Tongue (tissue), 2 donors: ENCODE data around the gene SPINT3. TPM values are rescaled to one million over a fixed set of nuclear protein-coding genes. Genes with fewer than 3 reads are reported as not detected.

ENCODE experiments used
- DNase-seq: peaks from one replicate; pipeline ENCODE4 v3.0.0-alpha.2; 2015
- total RNA-seq: library from RNA; depleted of rRNA; stranded (reverse); fragments of >200 nt; gene quantifications from one replicate; pipeline ENCODE4 v1.2.3, GENCODE V29; 2014

SPINT3 gene, protein sequence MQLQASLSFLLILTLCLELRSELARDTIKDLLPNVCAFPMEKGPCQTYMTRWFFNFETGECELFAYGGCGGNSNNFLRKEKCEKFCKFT
- not detected for total RNA-seq

DNA sequence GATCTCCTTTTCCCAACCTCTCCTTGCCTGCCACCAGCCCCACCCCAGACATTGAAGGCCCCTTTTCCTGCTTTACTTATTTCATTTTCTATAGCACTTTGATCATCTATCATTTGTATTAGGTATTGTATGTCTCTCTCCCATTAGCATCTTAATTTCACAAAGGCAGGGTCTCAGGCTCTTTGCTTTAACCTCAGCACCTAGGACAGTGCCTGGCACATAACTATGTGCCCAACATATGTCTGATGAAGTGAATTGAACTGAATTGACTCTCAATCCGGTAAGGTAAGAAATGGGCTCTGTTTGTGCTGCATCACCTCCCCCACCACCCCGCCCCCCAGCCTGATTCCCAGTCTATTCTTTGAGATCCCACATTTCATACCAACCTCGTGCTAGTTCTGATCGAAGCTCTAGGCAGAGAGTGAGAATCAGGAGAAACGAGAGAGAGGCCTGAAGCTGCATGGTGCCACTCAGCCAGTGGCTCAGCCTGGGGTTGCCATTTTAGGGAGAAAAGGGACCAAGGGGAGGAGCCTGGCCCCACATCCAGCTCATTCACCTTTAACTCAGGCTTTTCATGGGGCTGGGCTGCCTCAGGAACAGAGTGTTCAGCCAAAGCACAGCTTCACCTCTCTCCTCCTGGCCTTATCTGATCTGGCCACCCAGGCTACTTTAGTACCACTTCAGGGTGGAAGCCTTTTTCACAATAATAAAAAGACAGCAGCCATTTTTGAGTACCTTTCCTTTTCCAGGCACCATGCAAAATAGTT is at the start of gene SPINT3:
Gene SPINT3, minus strand, starts transcription at position 476 of the 767 bp plus-strand sequence. Its CDS starts 14 bp downstream, at position 462.
- no peak for DNase-seq

DNA sequence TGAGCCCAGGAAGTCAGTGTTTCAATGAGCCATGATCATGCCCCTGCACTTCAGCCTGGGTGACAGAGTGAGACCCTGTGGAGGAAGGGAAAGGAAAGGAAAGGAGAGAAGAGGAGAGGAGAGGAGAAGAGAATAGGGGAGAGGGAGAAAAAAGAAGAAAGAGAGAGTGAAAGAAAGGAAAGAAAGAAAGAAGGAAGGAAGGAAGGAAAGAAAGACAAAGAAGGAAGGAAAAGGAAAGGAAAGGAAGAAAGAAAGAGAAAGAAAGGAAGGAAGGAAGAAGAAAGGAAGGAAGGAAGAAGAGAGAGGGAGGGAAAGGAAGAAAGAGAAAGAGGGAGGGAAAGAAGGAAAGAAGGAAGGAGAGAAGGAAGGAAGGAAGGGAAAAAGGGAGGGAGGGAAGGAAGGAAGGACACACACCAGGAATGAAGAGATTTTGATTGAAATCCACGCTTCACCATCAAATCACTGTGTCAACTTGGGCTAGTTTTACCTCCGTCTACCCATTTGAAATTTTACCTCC is 49.4 kb upstream of the SPINT3 start:
- DNase-seq = no peak

DNA sequence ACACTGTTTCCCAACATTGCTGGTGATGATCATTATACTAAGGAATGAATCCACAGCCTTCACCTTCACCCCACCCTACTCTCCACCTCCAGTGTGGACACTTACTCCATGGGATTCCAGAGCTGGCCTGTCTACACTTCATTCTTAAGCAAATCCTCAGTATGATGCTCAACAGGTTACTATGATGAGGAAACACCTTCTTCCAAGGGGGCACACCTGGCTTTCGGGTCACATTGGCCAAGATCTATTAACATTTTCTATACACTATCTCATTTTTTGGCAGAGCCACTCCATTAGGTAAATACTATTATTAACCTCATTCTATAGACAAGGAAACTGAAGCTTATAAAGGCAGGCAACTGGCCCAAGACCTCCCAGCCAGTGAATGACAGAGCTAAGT is 39.8 kb upstream of the SPINT3 start:
- DNase-seq = no peak

DNA sequence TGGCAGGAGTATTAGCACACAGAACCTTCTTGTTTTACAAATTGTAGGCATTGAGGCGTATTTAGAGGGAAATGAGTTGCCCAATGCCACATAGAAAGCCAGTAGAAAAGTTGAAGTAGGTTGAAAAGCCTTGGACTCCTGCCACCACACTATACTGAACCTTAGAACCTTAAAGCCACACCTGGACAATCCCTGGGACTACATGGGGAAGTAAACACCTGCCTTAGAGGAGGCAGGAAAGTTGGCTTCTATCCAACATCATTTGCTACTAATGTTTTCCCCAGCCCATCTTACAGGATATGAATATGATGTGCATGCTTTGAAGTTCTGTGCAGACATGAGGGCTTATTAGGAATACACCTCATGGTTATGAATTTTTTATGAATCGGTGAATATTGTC is 37.0 kb upstream of the SPINT3 start:
- DNase-seq = no peak

DNA sequence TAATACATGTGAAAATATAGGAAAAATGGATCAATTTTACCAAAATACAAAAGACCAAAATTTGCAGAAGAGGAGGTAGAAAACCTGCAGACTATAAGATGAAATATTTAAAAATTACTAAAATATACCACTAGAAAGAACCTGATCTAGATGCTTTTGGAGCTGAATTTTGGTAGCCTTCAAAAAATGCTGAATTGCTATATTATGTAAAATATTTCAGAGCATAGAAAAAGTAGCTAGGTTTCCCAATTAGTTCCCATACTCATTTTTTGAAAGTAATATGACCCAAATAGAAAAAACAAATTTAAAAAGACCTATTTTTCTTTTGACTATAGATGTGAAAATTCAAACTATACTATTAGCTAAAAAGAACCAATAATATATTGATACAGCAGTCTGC is 35.3 kb upstream of the SPINT3 start:
- no peak for DNase-seq

DNA sequence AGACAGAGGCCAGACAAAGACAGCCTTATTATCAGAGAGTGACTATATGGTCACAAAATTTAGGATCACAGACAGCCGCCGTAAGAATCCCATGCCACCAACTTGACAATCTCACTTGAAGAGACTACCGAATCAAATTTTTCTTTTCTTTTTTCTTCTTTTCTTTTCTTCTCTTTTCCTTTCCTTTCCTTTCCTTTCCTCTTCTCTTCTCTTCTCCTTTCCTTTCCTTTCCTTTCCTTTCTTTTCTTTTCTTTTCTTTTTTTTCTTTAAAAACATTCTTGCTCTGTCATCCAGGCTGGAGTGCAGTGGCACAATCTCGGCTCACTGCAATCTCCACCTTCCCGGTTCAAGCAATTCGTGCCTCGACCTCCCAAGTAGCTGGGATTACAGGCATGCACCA is 33.0 kb upstream of the SPINT3 start:
- DNase-seq = no peak

DNA sequence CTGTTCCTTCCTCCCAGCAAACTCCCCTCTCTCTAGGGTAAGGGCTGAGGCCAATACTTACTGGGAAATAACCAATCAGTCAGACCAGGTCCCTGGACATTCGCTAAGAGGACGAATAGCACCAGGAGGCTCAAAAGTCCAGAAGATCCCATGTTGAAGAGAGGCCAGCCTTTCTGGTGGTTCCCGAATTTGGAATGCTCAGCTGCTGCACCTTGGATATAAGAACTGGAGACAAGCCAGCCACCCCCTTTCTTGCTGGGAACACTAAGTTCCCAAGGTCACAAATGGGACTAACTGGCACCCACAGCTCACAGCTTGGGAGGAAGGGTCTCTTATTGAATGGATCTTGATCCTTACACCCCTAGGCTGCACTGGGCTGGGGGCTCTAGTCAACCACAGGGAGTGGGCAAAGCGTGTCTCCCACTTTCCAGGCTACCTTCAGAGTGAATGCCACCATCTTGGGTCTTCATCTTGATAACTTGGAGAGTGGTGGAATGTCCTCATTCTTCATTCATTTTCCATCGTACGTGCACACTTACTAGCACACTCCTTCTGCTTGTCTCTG is 31.9 kb upstream of the SPINT3 start, which contains the start of gene EPPIN:
Gene EPPIN, minus strand, starts transcription at position 196 of the 565 bp plus-strand sequence. Its CDS starts 44 bp downstream, at position 152.
- DNase-seq = no peak

DNA sequence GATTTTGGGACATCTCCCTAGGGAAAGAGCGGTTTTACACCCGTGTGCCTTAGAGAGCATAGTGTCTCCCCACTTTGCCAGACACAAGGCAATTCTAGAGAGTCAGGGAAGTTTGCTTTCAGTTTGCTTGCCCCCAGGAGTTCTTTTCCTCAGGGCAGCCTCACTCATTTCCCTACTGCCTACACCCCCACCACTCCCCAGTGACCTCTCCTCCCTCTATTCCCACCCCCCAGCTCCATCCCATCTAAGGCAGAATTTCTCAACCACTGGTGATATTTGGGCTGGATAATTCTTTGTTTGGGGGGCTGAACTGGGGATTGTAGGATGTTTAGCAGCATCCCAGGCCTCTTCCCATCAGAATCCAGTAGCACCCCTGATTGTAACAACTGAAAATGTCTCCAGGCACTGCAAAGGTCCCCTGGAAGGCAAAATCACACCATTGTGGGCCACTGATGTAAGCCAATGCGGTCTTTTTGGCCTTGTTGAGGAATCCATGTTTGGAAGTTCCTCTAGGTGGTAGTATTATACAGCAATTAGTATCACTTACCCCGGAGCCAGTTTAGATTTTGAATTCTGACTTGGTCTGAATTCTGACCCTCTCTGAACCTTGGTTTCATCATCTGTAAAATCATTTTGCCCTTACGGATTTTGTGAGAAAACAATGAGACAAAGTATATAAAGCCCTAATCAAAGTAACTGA is 30.5 kb upstream of the SPINT3 start:
- DNase-seq = peak; percentile 29

DNA sequence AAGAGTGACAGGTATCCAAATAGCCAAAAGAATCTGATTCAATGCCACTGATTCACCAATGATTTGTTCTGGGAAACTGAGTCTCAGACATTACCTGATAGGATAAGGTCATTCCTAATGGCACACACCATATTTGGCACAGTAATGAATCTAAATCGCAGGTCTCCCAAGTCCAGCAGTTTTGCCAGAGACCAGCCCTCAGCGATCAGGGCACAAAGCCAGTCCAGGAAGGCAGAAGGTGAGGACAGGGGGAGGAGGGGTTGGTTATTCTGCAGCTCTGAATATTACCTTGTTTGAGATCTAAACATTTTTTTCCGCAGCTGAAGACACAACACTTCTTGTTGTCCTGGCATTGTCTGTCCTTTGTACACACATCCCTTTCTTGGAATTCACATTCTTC is 29.9 kb upstream of the SPINT3 start:
- DNase-seq = no peak

DNA sequence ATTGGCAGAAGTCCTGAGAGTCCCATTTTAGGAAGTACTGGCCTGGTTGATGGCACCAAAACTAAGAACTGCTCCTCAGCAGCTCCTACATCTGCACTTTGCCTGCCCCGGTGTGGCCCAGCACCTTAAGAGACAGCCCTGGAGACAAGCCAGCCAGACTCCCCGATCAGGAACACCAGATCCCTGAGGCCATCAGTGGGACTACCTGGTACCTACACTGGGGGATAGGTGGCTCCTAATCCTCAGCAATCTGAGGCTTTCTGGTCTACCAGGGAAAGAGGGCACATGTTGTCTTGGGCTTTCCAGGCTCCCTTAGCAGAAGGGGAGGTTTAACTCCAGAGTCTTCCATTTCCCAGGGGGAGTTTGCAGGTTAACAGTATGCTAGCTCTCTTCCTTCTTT is 24.0 kb upstream of the SPINT3 start, which contains the start of gene WFDC6:
Gene WFDC6, minus strand, starts transcription at position 101 of the 400 bp plus-strand sequence. Its CDS starts 75 bp downstream, at position 26.
- no peak for DNase-seq

DNA sequence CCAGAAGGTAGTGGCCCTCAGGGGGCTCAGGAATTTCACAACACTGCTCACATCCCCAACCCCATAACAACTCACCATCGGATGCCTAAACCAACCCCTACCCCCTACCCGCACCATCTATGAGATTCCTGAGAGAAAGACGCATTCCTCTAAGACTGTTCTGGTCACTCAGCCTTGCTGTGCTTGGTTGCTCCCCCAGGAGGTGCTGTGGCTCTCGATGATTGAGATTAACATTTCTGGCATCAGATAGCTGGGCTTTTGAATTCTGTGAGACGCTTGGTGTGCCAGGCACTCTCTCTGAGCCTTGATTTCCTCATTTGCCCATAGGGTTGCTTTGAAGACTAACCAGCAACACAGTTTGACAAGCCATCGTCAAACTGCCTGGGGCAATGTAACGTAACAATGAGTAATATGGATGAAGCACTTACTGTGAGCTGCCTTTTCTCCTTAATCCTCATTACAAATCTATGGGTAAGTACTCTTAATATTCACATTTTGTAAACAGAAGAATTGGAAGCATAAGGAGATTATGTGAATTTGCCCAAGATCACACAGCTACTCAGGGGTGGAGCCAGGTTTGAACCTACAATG is 22.9 kb upstream of the SPINT3 start:
- no peak for DNase-seq

DNA sequence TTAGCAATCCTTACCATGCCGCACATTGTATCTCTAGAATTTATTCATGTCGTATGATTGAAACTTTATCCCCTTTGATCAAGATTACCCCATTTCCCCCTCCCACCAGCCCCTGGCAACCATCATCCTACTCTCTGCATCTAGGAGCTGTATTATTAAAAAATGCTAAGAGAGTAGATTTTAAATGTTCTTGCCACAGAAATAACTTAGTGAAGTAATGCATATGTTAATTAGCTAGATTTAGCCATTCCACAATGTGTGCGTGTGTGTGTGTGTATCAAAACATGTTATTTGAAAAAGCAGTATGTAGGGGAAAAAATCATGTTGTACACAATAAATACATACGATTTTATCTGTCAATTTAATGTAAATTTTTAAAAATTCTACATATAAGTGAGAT is 11.9 kb upstream of the SPINT3 start:
- DNase-seq = no peak

DNA sequence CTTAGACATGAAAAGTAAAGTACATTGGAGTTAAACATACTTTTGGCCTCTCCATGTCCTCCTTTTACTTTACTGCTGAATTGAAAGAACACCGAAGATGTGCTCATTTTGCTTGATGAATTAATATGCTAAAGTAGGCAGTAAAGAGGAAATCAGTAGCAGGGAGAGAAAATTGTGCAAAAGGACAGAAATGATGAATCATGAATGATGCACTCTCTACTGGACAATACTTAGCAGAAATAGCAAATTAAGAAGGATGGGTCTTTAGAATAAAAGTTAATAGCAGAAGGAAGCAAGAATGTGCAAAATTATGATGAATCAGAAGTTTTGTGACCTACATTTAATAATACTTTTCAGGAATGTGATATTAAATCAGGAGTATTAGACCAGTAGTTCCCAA is 8.4 kb upstream of the SPINT3 start:
- no peak for DNase-seq

DNA sequence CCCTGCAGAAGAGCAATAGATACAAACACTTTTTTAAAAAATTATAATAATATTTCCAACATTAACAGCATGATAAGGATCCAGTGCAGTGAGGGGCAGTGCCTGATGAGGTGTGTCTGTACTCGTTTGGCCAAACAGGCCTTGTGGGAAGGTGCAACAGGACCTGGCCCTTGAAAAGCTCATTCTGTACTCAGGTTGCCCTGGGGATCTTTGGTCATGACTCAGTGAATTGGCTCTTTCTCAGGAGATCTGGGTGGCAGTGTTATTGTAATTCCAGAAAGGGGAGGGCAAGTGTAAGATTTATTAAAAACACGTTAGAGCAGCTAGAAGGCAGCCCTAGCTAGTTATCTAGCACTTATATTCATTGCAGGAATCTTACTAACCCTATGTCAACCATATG is 2.9 kb upstream of the SPINT3 start:
- no peak for DNase-seq

DNA sequence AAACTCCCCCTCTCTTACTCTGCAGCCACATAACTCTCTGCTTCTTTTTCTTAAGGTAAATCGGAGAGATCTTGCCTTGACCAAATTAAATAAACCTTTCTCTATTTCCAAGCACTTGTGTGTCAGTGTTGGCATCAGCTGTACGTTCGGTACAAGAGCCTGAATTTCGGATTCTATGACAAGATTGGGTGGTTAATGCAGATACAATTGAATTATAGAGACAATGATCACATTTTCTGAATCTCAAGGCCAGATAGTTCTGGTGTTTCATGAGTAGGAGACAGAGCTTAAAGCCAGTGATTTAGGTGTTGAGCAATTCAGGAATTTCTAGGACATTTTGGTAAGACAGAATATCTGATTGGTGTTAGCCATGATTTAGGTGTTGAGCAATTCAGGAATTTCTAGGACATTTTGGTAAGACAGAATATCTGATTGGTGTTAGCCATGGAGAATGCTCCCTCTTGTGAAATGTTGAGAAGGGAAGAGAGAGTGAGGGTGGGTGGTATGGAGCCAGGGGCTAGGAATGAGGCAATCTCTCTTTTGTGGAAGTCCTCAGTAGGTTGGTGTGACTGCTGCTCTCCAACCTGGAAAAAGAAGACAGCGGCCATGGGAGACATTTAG is 5.1 kb downstream of the SPINT3 start:
- DNase-seq = no peak

DNA sequence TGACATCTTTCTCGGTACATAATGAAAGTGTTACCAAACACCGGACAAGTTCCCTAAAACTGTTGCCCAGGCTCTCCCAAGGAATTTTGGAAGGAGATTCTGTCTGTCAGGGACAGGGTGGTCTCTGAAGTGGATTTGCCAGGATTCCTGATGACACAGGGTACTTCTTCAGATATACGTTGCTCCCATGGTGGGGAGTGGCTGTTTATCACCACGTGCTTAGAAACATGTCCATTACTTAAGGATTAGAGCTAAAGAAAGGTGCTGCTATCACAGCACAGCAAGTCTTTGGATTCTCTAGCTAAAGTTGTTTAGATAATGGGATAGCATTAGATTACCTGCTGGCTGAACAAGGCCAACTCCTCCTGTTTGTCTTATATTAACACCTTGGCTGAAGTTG is 6.3 kb downstream of the SPINT3 start:
- no peak for DNase-seq

DNA sequence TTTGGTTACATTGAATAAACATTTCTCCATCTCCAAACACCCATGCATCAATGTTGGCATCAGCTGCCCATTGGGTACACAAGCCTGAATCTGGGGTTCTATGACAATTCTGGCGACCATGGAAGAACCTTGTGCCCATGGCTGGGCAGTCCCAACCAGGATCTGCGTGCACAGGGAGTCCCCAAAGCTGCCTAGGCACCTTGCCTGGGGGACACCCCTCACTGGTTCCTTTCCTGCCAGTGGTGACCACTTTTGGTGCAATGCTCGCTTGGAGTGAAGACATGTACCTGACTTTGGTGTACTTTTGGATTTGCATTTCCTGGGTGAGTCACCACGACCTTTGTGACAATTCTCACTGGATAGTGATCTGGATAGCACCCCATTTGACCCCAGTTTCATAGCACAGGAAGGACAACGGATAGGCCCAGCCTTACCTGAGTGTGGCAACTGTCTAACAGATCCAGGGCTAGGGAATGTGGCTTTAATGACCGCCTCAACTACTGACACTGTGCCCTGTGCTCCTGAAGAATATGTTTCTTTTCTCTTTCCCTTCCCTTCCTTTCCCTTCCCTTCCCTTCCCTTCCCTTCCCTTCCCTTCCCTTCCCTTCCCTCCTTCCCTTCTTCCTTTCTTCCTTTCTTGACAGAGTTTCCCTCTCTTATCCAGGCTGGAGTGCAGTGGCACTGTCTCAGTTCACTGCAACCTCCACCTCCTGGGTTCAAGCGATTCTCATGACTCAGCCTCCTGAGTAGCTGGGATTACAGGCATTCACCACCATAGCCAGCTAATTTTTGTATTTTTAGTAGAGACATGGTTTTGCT is 7.1 kb downstream of the SPINT3 start:
- DNase-seq = no peak

DNA sequence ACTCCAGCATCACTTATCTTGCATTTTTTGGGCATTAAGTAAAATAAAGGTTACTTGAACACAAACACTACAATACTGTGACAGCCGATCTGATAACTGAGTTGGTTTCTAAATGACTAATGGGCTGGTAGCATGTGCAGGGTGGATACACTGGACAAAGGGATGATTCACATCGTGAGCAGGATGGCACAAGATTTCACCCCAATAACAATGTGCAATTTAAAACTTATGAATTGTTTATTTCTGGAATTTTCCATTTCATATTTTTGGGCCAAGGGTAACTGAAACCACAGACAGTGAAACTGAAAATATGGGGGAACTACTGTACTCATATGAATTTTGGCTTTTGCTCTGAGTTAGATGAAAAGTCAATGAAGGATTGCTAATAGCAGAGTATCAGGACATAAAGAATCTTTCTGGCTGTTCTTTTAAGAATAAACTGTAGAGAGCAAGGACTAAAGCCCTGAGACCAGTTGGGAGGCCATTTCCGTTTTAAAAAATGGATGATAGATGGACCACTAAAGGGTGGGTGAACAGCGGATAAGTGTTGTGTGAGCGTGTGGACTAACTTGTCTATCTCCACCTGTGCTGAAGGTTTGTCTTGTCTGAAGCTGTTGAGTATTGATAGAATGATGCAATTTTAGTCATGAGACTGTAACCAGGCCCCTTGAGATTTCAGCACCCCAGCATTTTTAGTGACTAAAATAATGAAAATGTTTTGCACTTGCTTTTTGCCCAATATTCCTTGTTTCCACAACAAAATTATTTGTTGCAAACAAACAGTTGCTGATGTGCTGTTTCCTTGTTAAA is 8.2 kb downstream of the SPINT3 start:
- no peak for DNase-seq

DNA sequence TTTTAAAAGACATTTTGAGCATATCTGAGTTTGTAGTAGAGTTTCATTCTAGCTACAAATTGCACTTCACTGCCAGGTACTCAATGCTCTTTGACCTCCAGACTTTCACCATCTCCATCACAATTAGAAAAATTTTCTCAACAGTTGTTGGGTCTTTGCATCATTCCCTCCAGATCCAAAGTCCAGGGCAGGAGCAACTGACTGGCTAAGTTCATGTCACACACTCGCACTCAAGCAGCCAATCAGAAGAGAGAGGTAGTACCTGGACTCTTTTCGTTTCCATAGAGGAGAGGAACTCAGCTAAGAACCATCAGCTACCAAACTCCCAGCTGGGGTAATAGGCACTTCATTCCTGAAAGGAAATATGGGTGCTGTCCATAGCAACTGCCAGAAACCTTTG is 9.0 kb downstream of the SPINT3 start:
- no peak for DNase-seq

DNA sequence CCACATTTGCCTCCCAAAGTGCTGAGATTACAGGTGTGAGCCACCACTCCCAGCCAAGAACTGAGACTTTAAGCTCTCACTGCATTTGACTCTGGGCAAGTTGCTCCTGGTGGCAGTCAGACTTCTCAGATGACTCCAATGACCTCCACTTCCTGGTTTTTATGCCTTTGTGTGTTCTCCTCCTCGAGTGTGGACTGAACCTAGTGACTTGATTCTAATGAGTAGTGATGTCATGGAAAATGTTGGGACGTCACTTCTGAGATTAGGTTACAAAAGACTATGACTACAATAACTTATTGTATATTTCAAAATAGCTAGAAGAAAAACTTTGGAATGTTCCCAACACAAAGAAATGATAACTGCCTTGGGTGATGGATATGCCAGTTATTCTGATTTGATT is 12.0 kb downstream of the SPINT3 start:
- DNase-seq = no peak
